Mesendoderm (in vitro differentiated cells): ENCODE results near the gene CRISPLD2.

Source experiments
- DNase-seq: peaks from one replicate; pipeline ENCODE4 v3.0.0; 2013
- H2AK5ac ChIP-seq: 2 replicates; pipeline ENCODE4 v1.6.1; 2013; ENCODE audit warnings: low read length, inconsistent platforms
- H2BK120ac ChIP-seq: 2 replicates; pipeline ENCODE4 v1.6.1; 2013; ENCODE audit warnings: low read depth, mild to moderate bottlenecking, low read length, moderate library complexity, mixed read lengths
- H2BK15ac ChIP-seq: replicated peaks from 2 replicates; pipeline ENCODE4 v1.6.1; 2013; ENCODE audit warnings: low read depth, mild to moderate bottlenecking, moderate library complexity
- H2BK5ac ChIP-seq: 2 replicates; pipeline ENCODE4 v1.6.1; 2013; ENCODE audit warnings: low read length, inconsistent platforms
- H3K18ac ChIP-seq: 2 replicates; pipeline ENCODE4 v1.6.1; 2013; ENCODE audit warnings: mild to moderate bottlenecking, low read length, mixed read lengths
- H3K23ac ChIP-seq: one replicate; pipeline ENCODE4 v1.6.1; 2013; ENCODE audit warnings: low read length
- H3K27ac ChIP-seq: 2 replicates; pipeline ENCODE4 v1.5.1; 2013; ENCODE audit warnings: low read depth, mild to moderate bottlenecking, inconsistent platforms, low read length, moderate library complexity
- H3K27me3 ChIP-seq: 2 replicates; pipeline ENCODE4 v1.6.1; 2013; ENCODE audit warnings: low read length, control low read depth, mild to moderate bottlenecking, inconsistent platforms; ENCODE audit not compliant: insufficient read depth, poor library complexity
- H3K36me3 ChIP-seq: 2 replicates; pipeline ENCODE4 v1.6.1; 2013; ENCODE audit warnings: low read length, inconsistent platforms; ENCODE audit not compliant: control insufficient read depth, insufficient read depth
- H3K4ac ChIP-seq: one replicate; pipeline ENCODE4 v1.6.1; 2013; ENCODE audit warnings: low read depth, mild to moderate bottlenecking, low read length, moderate library complexity
- H3K4me1 ChIP-seq: 2 replicates; pipeline ENCODE4 v1.6.1; 2013; ENCODE audit warnings: low read depth, low read length, inconsistent platforms; ENCODE audit not compliant: control insufficient read depth
- H3K4me2 ChIP-seq: 2 replicates; pipeline ENCODE4 v1.6.1; 2013; ENCODE audit warnings: low read length
- H3K4me3 ChIP-seq: 2 replicates; pipeline ENCODE4 v1.5.1; 2013; ENCODE audit warnings: mild to moderate bottlenecking, low read length
- H3K56ac ChIP-seq: one replicate; pipeline ENCODE4 v1.6.1; 2013; ENCODE audit warnings: low read length
- H3K79me1 ChIP-seq: 2 replicates; pipeline ENCODE4 v1.6.1; 2013; ENCODE audit warnings: low read length, inconsistent platforms
- H3K79me2 ChIP-seq: 2 replicates; pipeline ENCODE4 v1.6.1; 2013; ENCODE audit warnings: mild to moderate bottlenecking, low read length; ENCODE audit not compliant: control insufficient read depth, insufficient read depth
- H3K9ac ChIP-seq: 2 replicates; pipeline ENCODE4 v1.6.1; 2013; ENCODE audit warnings: low read length, inconsistent platforms
- H4K5ac ChIP-seq: one replicate; pipeline ENCODE4 v1.6.1; 2013; ENCODE audit warnings: low read length
- H4K8ac ChIP-seq: one replicate; pipeline ENCODE4 v1.6.1; 2013; ENCODE audit warnings: low read depth, mild to moderate bottlenecking, control low read depth, low read length, moderate library complexity
- WGBS: extraction: QIAGEN DNeasy Blood & Tissue Kit; methylation state at CpG from one replicate; pipeline ENCODE4 v1.1.7; 2013; ENCODE audit warnings: low lambda C conversion rate, missing lambda C conversion rate; ENCODE audit not compliant: insufficient coverage; ENCODE audit errors: extremely low coverage; 5-methylcytosine and 5-hydroxymethylcytosine counted together

The CRISPLD2 gene

GRCh38 chr16:84883301-84883700 lies 63.5 kb downstream of the CRISPLD2 start:
- WGBS: no CpG with 5 or more reads among the region's 9 CpGs
- no peaks in the 10 kb centered on the region for H3K79me1 ChIP-seq
- no peak overlapping the region for H3K23ac ChIP-seq
- H2AK5ac ChIP-seq: no peak overlapping the region
- H3K4me1 ChIP-seq: peaks cover 10% of the 10 kb centered on the region
- H4K5ac ChIP-seq: no peak overlapping the region
- H3K27ac ChIP-seq: no peak overlapping the region
- H3K4me3 ChIP-seq: no peak overlapping the region
- H3K27me3 ChIP-seq: no peaks in the 10 kb centered on the region
- H2BK15ac ChIP-seq: no peak overlapping the region
- H2BK120ac ChIP-seq: no peak overlapping the region
- no peak overlapping the region for H3K18ac ChIP-seq
- H3K56ac ChIP-seq: no peak overlapping the region
- H3K36me3 ChIP-seq: no peaks in the 10 kb centered on the region
- H3K4me2 ChIP-seq: no peak overlapping the region
- no peak overlapping the region for H3K9ac ChIP-seq
- no peak overlapping the region for H4K8ac ChIP-seq
- no peak overlapping the region for H3K4ac ChIP-seq
- H2BK5ac ChIP-seq: no peak overlapping the region
- H3K79me2 ChIP-seq: no peaks in the 10 kb centered on the region
- DNase-seq: peak; percentile 30

- no peak overlapping the region for H3K18ac ChIP-seq
- WGBS: no CpG with 5 or more reads among the region's 6 CpGs
- peak; percentile 74 for DNase-seq
Measured at GRCh38 chr16:84884246-84884595, 64.4 kb downstream of the CRISPLD2 start.

GRCh38 chr16:84884596-84885341 lies 65.0 kb downstream of the CRISPLD2 start:
- H3K36me3 ChIP-seq: no peaks in the 10 kb centered on the region
- H3K23ac ChIP-seq: no peak overlapping the region
- no peak overlapping the region for H2BK120ac ChIP-seq
- peak overlapping the region; percentile 19 for H2BK5ac ChIP-seq
- DNase-seq: peak; percentile 79
- peaks cover 10% of the 10 kb centered on the region for H3K4me1 ChIP-seq
- H3K4ac ChIP-seq: no peak overlapping the region
- no peak overlapping the region for H3K4me3 ChIP-seq
- H3K18ac ChIP-seq: no peak overlapping the region
- no peak overlapping the region for H4K8ac ChIP-seq
- no CpG with 5 or more reads among the region's 25 CpGs for WGBS
- H3K27ac ChIP-seq: no peak overlapping the region
- peak overlapping the region; percentile 8 for H3K9ac ChIP-seq
- no peak overlapping the region for H2BK15ac ChIP-seq
- H3K79me2 ChIP-seq: no peaks in the 10 kb centered on the region
- peak overlapping the region; percentile 58 for H3K56ac ChIP-seq
- no peak overlapping the region for H2AK5ac ChIP-seq
- no peaks in the 10 kb centered on the region for H3K27me3 ChIP-seq
- no peaks in the 10 kb centered on the region for H3K79me1 ChIP-seq
- no peak overlapping the region for H4K5ac ChIP-seq
- H3K4me2 ChIP-seq: no peak overlapping the region

More at GRCh38 chr16:84884246-84884595, 64.4 kb downstream of the CRISPLD2 start:
- Histone ChIP-seq H3K36me3 (no peaks in the 10 kb centered on the region), H2BK5ac (peak overlapping the region; percentile 19), H3K79me2 (no peaks in the 10 kb centered on the region), H3K23ac (no peak overlapping the region), H4K8ac (no peak overlapping the region), H3K4me1 (peaks cover 10% of the 10 kb centered on the region), H3K79me1 (no peaks in the 10 kb centered on the region), H2BK120ac (no peak overlapping the region), H2AK5ac (no peak overlapping the region), H3K9ac (no peak overlapping the region), H3K4me2 (no peak overlapping the region), H2BK15ac (no peak overlapping the region), H3K4me3 (no peak overlapping the region), H4K5ac (no peak overlapping the region), H3K27me3 (no peaks in the 10 kb centered on the region), H3K56ac (peak overlapping the region; percentile 58), H3K27ac (no peak overlapping the region), H3K4ac (no peak overlapping the region)

GRCh38 chr16:84885342-84885910 lies 65.6 kb downstream of the CRISPLD2 start:
- no peaks in the 10 kb centered on the region for H3K79me2 ChIP-seq
- no peak overlapping the region for H3K56ac ChIP-seq
- H2BK15ac ChIP-seq: no peak overlapping the region
- no peak overlapping the region for H3K27ac ChIP-seq
- H4K5ac ChIP-seq: no peak overlapping the region
- H2BK5ac ChIP-seq: no peak overlapping the region
- H4K8ac ChIP-seq: no peak overlapping the region
- H2BK120ac ChIP-seq: no peak overlapping the region
- no peak overlapping the region for H3K4me2 ChIP-seq
- H3K79me1 ChIP-seq: no peaks in the 10 kb centered on the region
- no peak overlapping the region for H3K23ac ChIP-seq
- H3K36me3 ChIP-seq: no peaks in the 10 kb centered on the region
- H2AK5ac ChIP-seq: no peak overlapping the region
- peaks cover 10% of the 10 kb centered on the region for H3K4me1 ChIP-seq
- no peaks in the 10 kb centered on the region for H3K27me3 ChIP-seq
- H3K18ac ChIP-seq: no peak overlapping the region
- H3K4me3 ChIP-seq: no peak overlapping the region
- WGBS: no CpG with 5 or more reads among the region's 9 CpGs
- DNase-seq: no peak
- no peak overlapping the region for H3K4ac ChIP-seq
- H3K9ac ChIP-seq: peak overlapping the region; percentile 8

- H4K8ac ChIP-seq: no peak overlapping the region
- H3K18ac ChIP-seq: no peak overlapping the region
- H3K27me3 ChIP-seq: no peaks in the 10 kb centered on the region
- no peak overlapping the region for H2BK5ac ChIP-seq
- no peak overlapping the region for H3K9ac ChIP-seq
- H2BK120ac ChIP-seq: no peak overlapping the region
- H3K4me1 ChIP-seq: peaks cover 10% of the 10 kb centered on the region
- H3K23ac ChIP-seq: no peak overlapping the region
- no peak overlapping the region for H3K27ac ChIP-seq
- H3K36me3 ChIP-seq: no peaks in the 10 kb centered on the region
- H4K5ac ChIP-seq: no peak overlapping the region
- H3K56ac ChIP-seq: no peak overlapping the region
- H2AK5ac ChIP-seq: no peak overlapping the region
- no peak overlapping the region for H2BK15ac ChIP-seq
- no peak overlapping the region for H3K4me3 ChIP-seq
- H3K79me1 ChIP-seq: no peaks in the 10 kb centered on the region
- no peak overlapping the region for H3K4ac ChIP-seq
- DNase-seq: no peak
- H3K4me2 ChIP-seq: no peak overlapping the region
- WGBS: no CpG with 5 or more reads among the region's 11 CpGs
- no peaks in the 10 kb centered on the region for H3K79me2 ChIP-seq
Measured at GRCh38 chr16:84886497-84887090, 66.8 kb downstream of the CRISPLD2 start.
